ENCODE measurements around the gene ARPC5.

The ARPC5 gene

GRCh38 chr1:183600136-183600535 is 35.4 kb downstream of the ARPC5 start:
- DNase-seq (ENCODE audit: low spot score) = no peak
- TF ChIP-seq, protein P1, sequence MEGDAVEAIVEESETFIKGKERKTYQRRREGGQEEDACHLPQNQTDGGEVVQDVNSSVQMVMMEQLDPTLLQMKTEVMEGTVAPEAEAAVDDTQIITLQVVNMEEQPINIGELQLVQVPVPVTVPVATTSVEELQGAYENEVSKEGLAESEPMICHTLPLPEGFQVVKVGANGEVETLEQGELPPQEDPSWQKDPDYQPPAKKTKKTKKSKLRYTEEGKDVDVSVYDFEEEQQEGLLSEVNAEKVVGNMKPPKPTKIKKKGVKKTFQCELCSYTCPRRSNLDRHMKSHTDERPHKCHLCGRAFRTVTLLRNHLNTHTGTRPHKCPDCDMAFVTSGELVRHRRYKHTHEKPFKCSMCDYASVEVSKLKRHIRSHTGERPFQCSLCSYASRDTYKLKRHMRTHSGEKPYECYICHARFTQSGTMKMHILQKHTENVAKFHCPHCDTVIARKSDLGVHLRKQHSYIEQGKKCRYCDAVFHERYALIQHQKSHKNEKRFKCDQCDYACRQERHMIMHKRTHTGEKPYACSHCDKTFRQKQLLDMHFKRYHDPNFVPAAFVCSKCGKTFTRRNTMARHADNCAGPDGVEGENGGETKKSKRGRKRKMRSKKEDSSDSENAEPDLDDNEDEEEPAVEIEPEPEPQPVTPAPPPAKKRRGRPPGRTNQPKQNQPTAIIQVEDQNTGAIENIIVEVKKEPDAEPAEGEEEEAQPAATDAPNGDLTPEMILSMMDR (IDR thresholded peaks at IDR 0.05; ENCODE audit: extremely low read depth, insufficient read depth, missing control alignments) = no peak
- in situ Hi-C loops (cut with MboI; ENCODE audit: low pct_unique_long_range_greater_than_20kb, low sequenced_read_pairs, unreplicated experiment) = no loop called here

DNA sequence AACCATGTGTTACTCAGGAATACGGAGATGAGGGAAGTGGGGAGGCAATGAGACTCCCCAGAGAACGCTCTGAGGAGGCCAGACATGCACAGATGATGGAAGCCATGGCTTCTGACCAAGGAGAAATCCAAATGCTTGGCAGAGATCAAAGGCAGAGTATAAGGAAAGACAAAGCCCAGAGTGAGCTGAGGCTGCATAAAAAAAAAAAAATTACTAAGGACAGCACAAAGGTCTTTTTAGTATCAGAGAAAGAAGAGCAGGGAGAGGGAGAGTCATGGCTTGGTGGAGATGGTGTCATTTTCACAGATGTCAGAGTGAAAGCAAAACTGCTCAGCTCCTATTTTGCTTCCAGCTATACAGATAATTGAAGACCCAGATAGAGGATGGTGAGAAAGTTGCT is 37.2 kb downstream of the ARPC5 start:
- in situ Hi-C loops (cut with MboI; ENCODE audit: low pct_unique_long_range_greater_than_20kb, low sequenced_read_pairs, unreplicated experiment) = no loop called here
- DNase-seq (ENCODE audit: low spot score) = no peak

DNA sequence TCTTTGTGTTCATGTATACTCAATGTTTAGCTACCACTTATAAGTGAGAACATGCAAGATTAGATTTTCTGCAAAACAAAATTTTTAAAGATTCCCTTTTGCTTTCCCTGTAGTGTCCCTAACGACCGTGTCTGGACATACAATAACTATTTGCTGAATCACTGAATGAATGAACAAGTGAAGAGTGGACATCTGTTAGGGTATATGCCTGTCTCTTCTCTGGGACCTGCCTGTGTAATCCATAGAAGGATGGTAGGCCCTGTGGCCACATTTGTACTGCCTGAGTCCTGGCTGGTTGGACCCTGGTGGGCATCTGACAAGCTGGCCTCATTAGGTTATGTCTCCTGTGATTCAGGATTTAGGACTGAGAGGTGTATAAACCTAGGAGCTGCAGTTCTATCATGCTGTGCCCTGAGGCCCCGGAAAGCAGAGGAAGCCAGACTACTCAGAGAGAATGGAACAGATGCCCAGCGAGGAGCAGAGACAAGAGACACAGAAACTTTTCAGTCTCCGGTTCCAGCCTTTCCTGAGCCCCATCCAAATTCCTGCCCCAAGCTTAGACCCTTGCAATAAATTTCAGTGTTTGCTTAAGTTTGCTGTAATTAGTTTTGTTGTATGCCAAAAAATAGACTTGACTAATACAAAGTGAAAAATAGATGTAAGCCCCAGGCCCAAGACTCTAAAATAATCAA is 37.8 kb downstream of the ARPC5 start:
- no peak for DNase-seq (ENCODE audit: low spot score)
- in situ Hi-C loops (cut with MboI; ENCODE audit: low pct_unique_long_range_greater_than_20kb, low sequenced_read_pairs, unreplicated experiment) = no loop called here
- TF ChIP-seq, protein P1 (IDR thresholded peaks at IDR 0.05; ENCODE audit: extremely low read depth, insufficient read depth, missing control alignments) = no peak

More for the DNA sequence above, 37.2 kb downstream of the ARPC5 start:
- TF ChIP-seq, protein P1 (IDR thresholded peaks at IDR 0.05; ENCODE audit: extremely low read depth, insufficient read depth, missing control alignments) = no peak

DNA sequence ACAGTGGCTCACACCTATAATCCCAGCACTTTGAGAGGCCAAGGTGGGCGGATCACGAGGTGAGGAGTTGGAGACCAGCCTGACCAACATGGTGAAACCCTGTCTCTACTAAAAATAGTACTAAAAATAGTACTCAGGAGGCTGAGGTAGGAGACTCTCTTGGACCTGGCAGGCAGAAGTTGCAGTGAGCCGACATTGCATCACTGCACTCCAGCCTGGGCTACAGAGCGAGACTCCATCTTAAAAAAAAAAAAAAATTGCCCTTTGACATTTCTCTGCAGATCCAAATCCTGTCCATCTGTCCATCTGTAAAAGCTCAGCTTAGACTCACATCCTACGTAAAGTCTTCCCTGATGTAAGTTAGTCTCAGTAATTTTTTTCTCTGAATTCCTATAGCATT is 39.1 kb downstream of the ARPC5 start:
- DNase-seq (ENCODE audit: low spot score) = no peak
- TF ChIP-seq, protein P1 (IDR thresholded peaks at IDR 0.05; ENCODE audit: extremely low read depth, insufficient read depth, missing control alignments) = no peak
- in situ Hi-C loops (cut with MboI; ENCODE audit: low pct_unique_long_range_greater_than_20kb, low sequenced_read_pairs, unreplicated experiment) = no loop called here

- no peak for DNase-seq (ENCODE audit: low spot score)
- in situ Hi-C loops (cut with MboI; ENCODE audit: low pct_unique_long_range_greater_than_20kb, low sequenced_read_pairs, unreplicated experiment) = no loop called here
- TF ChIP-seq, protein P1 (IDR thresholded peaks at IDR 0.05; ENCODE audit: extremely low read depth, insufficient read depth, missing control alignments) = no peak
Observed at GRCh38 chr1:183595537-183595936, 40.0 kb downstream of the ARPC5 start.

- TF ChIP-seq, protein P1 (IDR thresholded peaks at IDR 0.05; ENCODE audit: extremely low read depth, insufficient read depth, missing control alignments) = no peak
- in situ Hi-C loops (cut with MboI; ENCODE audit: low pct_unique_long_range_greater_than_20kb, low sequenced_read_pairs, unreplicated experiment) = no loop called here
- DNase-seq (ENCODE audit: low spot score) = no peak
Observed at GRCh38 chr1:183593356-183593755, 42.2 kb downstream of the ARPC5 start.

Data from GM13977 (cell line).